HPDE6-E6E7 (cell line): Measurements from ENCODE around the gene CNTN2.

Source experiments
- DNase-seq: peaks from one replicate; pipeline ENCODE4 v3.0.0; 2011; ENCODE audit warnings: missing footprints; ENCODE audit errors: extremely low spot score

CNTN2 gene

DNA sequence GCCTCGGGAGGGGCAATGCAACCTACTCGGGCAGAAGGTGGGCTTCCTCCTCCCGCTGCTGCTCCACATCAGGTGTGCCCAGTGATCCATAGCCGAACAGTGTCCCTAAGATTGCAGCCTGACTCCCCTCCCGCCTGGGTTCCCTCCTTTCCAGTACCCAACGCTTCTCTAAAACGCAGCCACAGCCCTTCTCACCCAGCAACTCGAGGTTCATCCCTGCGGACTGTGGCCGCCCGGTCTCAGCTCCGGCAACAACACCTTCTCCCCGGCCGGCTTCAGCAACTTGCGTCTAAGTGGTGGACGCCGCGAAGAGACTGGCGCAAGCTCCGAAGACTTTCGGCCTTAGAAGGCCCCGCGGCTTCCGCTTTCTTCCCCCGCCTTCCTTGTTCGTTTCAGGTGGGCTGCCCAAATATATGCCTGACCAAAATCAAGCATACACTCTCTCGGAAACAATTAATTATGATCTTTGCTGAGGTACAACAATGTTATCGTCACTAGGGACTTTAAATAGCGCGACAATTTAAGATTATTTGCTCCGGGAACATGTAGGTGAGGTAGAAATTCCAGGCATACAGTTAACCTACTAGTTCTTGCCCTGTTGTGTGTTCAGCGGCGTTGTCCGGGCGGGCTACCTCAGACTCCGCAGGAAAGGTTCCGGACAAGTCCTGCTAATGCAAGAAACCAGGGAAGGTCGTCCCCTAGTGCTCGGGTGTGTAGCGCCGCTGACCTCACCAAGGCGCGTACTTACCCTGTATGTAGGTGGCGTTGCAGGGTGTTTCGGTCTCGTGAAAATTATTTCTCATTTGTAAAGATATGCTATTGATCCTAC is 78.9 kb downstream of the CNTN2 start, which contains the start of gene RBBP5:
Gene RBBP5 (minus strand): TSS at position 319 of the 829 bp plus-strand sequence. CDS start 105 bp downstream, at position 214.
- peak; percentile 92 for DNase-seq

- no peak for DNase-seq
Observed at GRCh38 chr1:205122489-205122882, 79.5 kb downstream of the CNTN2 start.

DNA sequence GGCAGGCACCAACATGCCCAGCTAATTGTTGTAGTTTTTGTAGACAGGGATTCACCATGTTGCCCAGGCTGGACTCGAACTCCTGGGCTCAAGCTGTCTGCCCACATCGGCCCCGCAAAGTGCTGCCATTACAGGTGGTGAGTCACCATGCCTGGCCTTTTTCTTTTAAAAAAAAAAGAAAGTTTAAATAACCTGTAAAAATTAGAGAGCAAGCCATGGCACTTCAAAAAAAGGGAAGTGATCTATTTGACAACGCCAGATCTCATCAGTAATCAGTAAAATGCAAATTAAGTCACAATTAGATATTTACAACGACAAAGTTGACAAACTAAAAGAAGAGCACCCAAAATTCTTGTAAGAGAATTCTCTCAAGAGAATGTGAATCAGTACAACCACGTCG is 81.7 kb downstream of the CNTN2 start:
- DNase-seq: no peak

DNA sequence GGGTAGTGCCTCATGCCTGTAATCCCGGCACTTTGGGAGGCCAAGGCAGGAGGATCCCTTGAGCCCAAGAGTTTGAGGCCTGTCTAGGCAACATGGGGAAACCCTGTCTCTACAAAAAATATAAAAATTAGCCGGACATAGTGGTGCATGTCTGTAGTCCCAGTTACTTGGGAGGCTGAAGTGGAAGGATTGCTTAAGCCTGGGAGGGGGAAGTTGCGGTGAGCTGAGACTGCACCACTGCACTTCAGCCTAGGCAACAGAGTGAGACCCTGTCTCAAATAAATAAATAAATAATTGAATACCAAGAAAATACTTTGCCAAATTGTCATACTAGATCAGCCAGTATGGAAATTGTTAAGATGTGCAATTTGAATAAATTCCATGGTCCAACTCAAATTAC is 84.6 kb downstream of the CNTN2 start:
- DNase-seq: no peak
